Measurements from ENCODE around the gene OPRM1. TPM values are rescaled to one million over a fixed set of nuclear protein-coding genes. Genes with fewer than 3 reads are reported as not detected.

Gene OPRM1
- total RNA-seq, 4 donors from 2014 or later = not detected

DNA sequence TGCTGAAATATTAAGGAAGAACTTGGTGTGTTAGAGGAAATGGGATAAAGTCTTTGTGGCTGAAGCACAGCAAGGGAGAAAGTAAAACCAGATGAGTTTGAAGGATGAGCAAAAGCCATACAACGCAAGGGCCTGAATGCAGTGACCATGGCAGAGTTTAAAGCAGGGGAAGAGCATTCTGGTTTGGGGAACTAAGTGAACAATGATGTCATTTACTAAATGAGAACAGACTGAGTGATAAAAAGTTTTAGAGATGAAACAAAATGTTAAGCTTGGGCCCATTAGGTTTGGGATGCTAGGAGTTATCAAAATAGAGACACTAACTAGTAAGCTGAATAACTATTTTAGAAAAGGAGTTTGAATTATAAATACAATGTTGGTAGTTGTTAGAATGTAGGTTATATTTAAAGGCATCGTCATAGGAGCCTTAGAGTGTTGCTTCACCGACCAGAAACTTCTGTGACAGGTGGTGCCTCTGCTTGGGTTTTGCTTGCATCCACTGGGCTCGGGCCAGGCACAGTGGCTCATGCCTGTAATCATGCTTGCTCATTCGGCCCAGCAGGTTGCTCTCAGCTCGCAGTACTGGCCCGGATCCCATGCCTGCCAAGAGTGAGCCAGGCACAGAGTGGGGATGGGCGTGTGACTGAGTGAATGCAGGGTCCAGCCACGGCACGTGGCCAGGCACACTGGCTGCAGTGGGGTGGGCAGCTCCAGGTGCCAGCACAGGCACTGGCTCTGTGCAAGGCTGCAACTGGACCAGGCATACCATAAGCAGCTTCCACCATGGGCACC lies 37.4 kb upstream of the OPRM1 start:
- Histone ChIP-seq H3K27me3 (no peaks in the 10 kb centered on the region), H3K9me3 (no peaks in the 10 kb centered on the region), H3K4me3 (no peak overlapping the region), H3K4me1 (no peaks in the 10 kb centered on the region), H3K36me3 (no peaks in the 10 kb centered on the region), H3K27ac (no peak overlapping the region)
- no peak for DNase-seq
- TF ChIP-seq POLR2A (IDR thresholded peaks at IDR 0.05) = no peak
- TF ChIP-seq, protein P1, sequence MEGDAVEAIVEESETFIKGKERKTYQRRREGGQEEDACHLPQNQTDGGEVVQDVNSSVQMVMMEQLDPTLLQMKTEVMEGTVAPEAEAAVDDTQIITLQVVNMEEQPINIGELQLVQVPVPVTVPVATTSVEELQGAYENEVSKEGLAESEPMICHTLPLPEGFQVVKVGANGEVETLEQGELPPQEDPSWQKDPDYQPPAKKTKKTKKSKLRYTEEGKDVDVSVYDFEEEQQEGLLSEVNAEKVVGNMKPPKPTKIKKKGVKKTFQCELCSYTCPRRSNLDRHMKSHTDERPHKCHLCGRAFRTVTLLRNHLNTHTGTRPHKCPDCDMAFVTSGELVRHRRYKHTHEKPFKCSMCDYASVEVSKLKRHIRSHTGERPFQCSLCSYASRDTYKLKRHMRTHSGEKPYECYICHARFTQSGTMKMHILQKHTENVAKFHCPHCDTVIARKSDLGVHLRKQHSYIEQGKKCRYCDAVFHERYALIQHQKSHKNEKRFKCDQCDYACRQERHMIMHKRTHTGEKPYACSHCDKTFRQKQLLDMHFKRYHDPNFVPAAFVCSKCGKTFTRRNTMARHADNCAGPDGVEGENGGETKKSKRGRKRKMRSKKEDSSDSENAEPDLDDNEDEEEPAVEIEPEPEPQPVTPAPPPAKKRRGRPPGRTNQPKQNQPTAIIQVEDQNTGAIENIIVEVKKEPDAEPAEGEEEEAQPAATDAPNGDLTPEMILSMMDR (IDR thresholded peaks at IDR 0.05) = no peak

DNA sequence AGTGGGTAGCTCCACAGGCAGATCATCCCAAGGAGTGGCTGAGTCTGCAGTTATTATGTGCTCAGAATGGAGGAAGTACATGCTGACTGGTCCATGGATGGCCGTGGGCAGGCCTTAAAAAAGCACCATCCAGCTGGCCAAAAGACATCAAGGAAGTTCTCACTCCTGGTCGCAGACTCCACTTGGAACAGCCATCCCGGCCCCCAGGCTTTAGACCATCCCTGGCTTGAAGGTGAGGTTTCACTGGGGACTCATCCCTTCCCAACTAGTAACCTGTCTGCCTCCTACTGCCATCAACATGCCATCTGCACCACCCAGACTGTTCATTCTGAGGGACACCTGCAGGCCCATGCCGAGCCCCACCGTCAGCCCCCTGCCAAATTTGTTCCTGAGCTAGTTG lies 36.1 kb upstream of the OPRM1 start:
- no peak for DNase-seq
- Histone ChIP-seq H3K27me3 (no peaks in the 10 kb centered on the region), H3K4me1 (no peaks in the 10 kb centered on the region), H3K36me3 (no peaks in the 10 kb centered on the region), H3K4me3 (no peak overlapping the region), H3K27ac (no peak overlapping the region), H3K9me3 (no peaks in the 10 kb centered on the region)
- TF ChIP-seq, protein P1 (IDR thresholded peaks at IDR 0.05) = no peak
- TF ChIP-seq POLR2A (IDR thresholded peaks at IDR 0.05) = no peak

DNA sequence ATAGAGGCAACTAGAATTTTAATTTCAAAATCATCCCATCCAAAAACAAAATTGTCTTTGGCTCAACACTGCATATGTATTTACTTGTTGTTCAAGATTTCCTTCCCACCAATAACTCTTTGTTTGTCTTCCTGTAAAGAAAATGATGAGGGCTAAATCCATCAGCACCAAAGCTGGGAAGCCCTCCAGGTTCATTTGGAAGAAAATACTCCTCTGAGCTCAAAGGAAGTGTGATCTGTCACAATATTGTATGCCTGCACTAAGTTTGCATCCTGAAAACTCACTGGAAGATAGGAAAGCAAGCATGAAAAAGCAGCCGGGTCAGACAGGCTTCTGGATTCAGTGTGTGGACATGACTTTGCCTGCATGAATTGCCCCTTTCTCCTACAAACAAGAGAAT lies 28.7 kb upstream of the OPRM1 start:
- Histone ChIP-seq H3K27me3 (no peaks in the 10 kb centered on the region), H3K9me3 (no peaks in the 10 kb centered on the region), H3K4me1 (no peaks in the 10 kb centered on the region), H3K4me3 (no peak overlapping the region), H3K27ac (no peak overlapping the region), H3K36me3 (no peaks in the 10 kb centered on the region)
- no peak for DNase-seq
- TF ChIP-seq POLR2A (IDR thresholded peaks at IDR 0.05) = no peak
- TF ChIP-seq, protein P1 (IDR thresholded peaks at IDR 0.05) = no peak

- no peak for DNase-seq
- TF ChIP-seq POLR2A (IDR thresholded peaks at IDR 0.05) = no peak
- TF ChIP-seq, protein P1 (IDR thresholded peaks at IDR 0.05) = no peak
- no peaks in the 10 kb centered on the region for H3K36me3 ChIP-seq
These were observed 26.2 kb upstream of the OPRM1 start for GRCh38 chr6:154012852-154013251.

GRCh38 chr6:154017786-154018185 lies 21.3 kb upstream of the OPRM1 start:
- no peaks in the 10 kb centered on the region for H3K4me1 ChIP-seq
- no peaks in the 10 kb centered on the region for H3K27me3 ChIP-seq
- TF ChIP-seq, protein P1 (IDR thresholded peaks at IDR 0.05) = no peak
- no peak for DNase-seq
- no peaks in the 10 kb centered on the region for H3K9me3 ChIP-seq
- H3K4me3 ChIP-seq = no peak overlapping the region
- no peaks in the 10 kb centered on the region for H3K36me3 ChIP-seq
- H3K27ac ChIP-seq = no peak overlapping the region

More at GRCh38 chr6:154012852-154013251, 26.2 kb upstream of the OPRM1 start:
- no peak overlapping the region for H3K4me3 ChIP-seq
- H3K4me1 ChIP-seq = no peaks in the 10 kb centered on the region
- no peak overlapping the region for H3K27ac ChIP-seq
- H3K9me3 ChIP-seq = no peaks in the 10 kb centered on the region
- H3K27me3 ChIP-seq = no peaks in the 10 kb centered on the region

Data from Peyer's patch (tissue), 4 donors.